COR-L47 (cell line): ENCODE results near the gene FNDC3B.

Experiments
- DNase-seq: peaks from one replicate; lab custom pipeline; 2025; lab: John Stamatoyannopoulos, UW

The FNDC3B gene

DNA sequence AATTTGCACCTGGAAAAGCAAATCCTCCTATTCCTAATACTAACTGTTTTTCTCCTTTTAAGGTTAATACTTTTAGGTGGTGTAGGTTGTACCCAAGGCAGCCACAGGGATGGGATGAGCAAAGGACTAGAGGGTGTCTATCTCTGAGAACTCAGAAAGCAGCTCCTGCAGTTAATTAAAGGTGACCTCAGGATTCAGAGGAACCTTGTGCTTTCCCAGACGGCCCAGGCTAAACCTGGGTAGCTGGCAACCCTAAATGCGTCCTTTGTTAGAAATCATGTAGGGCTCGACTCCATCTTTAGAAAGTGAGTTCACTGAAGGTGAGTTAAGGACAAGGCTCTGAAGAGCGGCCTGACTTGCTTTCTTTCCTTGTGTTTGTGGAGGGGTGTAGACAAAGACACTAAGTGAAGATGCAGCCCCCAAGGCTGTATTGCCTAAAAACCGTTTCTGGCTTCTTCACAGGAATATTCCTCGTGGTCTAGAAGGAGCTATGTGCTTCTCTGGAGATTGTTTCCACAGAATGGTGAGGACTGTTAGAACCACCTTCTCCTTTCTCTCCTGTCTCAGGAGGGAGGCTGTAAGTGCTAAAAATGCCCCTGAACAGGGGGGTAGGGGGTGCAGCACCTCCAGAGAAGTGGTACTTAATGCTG lies 14.9 kb downstream of the FNDC3B start:
- no peak for DNase-seq

GRCh38 chr3:172056416-172056815 lies 17.0 kb downstream of the FNDC3B start:
- no peak for DNase-seq

DNA sequence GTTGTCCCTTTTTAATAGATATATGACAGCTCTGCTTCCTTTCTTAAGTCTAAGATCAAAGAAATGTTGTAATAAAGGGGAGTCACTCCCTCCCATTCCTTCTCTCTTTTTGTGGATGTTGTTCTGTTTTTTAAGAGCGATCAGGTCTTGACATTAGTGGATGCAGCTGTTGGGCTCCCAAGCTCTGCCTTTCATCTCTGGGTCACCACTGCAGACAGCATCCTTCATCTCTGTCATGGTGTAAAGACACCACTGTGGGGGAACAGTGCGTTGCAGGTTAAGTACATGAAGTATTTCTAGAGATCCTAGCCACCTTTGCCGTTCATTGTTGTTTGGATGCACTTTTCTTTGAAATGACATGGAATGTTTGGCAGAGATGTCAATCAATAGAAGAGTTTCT lies 17.7 kb downstream of the FNDC3B start:
- DNase-seq, result no peak

GRCh38 chr3:172057624-172058327 lies 18.4 kb downstream of the FNDC3B start:
- no peak for DNase-seq

DNA sequence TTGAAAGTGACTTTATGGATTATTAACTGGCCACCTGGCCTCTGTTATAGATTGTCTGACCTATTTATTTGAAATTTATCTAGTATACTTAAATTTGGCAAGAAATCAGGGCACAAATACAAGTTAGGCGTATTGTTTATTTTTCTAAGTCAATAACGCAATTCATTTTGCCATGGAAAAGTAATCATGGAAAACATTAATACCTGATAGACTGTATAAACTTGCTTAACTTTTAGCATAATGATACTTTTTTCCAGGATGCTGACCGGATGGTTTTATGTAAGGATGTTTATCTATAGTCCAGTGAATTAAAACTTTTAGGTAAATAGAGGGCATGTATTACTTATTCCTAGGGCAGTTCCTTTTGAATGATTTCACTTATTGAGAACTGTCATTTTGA lies 20.2 kb downstream of the FNDC3B start:
- DNase-seq, result no peak

DNA sequence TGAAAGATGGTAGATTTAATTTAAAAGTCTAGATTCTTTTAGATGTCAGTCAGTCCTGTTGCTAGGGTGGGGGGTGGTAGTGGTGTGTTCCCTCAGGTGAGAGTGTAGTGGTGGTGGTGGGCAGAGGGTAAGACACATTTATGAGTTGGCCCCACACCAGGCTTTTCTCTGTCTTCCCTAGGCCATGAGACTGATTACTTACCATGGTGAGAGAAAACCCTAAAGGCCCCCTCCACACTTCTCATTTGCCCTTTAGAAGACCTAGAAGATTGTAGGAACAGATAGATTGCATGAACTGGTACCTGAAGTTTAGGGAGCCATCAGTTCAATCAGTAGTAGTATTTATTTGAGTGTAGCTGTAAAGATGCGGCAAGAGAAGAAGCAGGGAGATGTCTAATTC lies 20.9 kb downstream of the FNDC3B start:
- no peak for DNase-seq

DNA sequence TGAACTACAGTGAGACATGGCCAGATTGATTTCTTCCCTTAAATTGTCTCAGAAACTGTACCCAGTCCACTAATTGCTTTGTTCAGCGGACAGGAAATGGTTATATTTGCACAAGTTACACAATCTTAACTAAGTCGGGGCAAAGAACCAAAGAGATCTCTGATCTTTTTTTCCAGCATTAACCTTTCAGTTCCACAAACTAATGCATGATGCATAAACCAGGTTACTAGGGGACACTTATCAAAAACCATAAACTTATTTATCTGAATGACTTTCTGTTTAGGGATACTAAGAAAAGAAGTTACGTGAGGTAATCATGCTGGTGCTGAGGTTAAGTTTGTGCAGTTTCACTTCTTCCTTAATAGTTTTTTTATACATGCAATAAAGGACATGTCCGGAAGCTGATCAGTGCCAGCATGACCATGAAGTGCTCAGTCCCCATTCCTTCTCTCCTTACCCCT lies 22.4 kb downstream of the FNDC3B start:
- DNase-seq, result no peak

DNA sequence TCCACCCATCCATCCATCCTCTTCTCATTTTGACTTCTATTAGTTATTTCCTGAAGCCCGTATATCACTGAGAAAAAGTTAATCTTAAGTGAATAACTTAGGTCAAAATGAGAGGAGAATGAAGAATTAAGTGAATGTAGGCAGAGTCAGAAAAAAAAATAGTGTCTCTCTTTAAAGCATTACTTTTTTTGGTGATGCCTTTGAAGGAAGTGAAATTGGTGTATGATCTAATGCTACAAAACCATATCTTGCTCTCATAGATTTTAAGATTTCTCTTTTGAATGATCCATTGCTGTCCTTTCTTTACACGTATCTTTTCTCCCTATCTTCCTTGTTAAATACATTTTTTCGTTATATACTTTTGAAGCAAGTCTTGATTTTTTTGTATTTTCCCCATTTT lies 23.4 kb downstream of the FNDC3B start:
- no peak for DNase-seq

GRCh38 chr3:172063456-172064432 lies 24.4 kb downstream of the FNDC3B start:
- DNase-seq, result no peak

- peak; percentile 49 for DNase-seq
Observed at GRCh38 chr3:172065527-172065926, 26.1 kb downstream of the FNDC3B start.

DNA sequence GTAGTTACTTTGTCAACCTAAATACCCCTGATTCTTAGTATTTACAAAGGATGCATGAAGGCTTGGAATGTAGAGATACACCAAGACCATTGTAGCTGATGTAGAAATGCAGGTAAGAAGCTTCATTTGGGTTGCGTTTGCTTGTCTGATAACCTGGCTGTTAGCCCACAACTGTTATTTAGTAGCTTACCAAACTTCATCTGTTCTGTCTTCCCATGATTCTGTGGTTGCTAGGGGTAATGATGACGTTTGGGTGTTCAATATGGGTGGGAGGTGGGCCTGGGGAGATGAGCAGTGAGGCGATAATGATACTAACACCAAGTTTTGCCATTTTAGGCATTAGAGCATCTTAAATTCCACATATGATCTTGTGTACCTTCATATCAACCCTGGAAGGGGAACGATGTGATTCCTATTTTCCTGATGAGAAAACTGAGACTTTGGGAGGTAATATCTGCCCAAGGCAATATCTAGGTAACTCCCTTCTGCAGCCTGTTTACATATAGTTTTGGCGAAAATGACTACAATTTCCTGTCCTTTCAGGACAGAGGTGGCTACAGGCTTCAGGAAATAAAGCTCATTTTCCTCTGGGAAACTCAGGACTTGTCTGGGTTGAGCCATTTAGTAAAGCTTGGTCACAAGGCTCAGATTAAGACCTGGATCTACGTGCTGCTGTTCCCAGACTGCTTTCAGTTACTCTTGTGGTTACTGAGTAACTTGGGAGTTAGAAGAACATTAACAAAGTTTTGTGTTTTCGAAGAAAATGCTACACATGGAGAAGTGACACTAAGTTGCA lies 26.8 kb downstream of the FNDC3B start:
- DNase-seq, result no peak

GRCh38 chr3:172066880-172067796 lies 27.8 kb downstream of the FNDC3B start:
- DNase-seq, result no peak

DNA sequence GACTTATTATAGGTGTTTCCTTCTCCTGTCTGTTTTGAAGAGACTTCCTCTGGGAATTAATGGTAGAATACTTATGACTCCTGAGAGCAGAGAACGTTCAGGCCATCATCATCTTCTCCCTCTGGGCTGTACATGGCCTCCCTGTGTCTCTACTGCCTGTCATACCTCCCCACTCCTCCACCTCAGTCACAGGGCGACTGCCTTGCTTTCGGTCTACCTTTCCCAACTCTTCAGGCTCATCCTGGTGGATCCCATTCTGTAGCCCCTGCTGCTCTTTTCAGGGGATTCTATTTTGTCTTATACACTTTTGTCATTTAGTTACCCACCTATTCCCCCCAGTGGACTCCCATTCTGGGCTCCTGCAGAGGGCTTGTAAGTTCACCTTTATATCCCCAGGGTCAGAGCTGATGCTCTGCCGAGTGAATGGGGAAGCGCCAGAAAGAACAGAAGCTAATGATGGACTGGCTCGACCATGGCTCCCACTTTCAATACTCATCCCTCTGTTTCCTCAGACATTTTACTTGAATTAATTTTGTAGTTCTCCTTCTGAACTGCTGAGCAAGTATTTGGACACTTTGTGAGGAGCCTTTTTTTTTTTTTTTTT lies 28.6 kb downstream of the FNDC3B start:
- no peak for DNase-seq

DNA sequence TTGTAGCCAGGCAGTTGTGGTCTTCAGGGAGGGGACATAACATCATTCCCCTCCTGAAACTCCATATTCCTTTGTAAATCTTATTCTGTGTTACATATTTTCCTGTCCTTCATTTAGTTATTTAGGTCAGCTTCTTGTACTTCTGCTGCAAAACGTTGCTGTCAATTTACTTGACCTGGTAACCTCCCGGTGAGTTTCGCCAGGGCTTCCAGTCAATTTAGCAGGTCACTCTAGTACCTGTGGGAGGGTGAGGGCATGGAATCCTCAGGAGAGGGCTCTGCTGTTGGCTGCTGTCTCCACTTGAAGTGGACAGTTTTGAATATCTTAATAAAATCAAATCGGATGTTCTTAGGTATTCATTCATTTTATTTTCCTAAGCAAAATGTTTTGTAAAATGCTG lies 29.6 kb downstream of the FNDC3B start:
- no peak for DNase-seq

DNA sequence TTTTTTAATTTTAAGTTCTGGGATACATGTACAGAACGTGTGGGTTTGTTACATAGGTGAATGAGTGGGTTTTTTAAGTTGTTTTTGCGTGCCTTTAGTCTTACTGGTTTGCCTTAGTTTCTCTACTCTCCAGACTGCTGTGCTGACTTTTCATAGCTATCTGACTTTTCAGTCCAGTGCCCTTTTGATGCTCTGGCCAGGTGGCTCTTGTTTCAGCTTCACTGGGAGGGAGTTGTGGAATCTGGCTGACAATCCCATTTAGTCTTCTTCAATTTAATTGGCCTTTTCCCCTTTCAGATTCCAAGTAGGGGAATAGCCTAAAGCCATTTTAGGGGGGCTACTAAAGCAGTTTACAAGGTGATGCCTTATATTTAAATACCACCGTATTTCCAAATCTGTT lies 30.1 kb downstream of the FNDC3B start:
- DNase-seq, result no peak

DNA sequence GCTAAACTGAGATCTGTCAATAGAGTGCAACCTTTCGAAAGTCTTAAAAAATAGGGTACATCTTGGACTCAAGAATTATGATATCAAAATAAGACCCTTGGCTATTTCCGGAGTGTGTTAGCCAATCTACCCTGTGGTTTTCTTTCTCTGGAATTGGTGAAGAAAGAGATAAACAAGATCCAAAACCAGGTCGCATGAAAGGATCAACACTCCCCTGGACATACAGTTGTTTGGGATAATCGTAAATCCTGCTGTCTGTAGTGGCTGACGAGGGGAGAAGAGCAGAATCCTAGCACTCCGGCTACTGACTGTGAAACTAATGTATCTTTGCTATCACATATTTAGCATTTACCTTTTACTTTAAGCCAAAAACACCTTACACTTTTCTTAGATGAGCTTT lies 30.9 kb downstream of the FNDC3B start:
- no peak for DNase-seq

- DNase-seq, result no peak
Observed at GRCh38 chr3:172070802-172071201, 31.4 kb downstream of the FNDC3B start.

DNA sequence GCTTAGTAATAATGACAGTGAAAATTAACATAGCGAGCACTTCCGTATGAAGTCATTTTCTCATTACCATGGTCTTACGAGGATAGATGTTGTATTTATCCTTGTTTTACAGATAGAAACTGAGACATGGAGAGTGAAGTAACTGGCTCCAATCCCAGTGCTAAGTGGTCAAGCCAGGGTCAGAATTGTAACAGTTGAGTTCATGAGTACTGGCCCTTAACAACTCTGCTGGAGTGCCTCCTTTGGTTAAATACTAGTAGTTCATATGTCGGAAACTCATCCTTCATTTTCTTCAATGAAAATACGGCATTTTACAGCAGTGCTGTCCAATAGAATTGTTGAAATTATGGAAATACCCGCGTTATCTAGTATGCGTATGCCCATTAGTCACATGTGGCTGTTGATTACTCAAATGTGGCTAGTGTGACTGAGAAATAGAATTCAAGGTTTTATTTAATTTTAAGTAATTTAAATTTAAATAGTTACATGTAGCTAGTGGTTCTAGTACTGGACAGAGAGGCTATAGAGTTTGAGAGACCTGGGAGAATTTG lies 32.5 kb downstream of the FNDC3B start:
- no peak for DNase-seq

DNA sequence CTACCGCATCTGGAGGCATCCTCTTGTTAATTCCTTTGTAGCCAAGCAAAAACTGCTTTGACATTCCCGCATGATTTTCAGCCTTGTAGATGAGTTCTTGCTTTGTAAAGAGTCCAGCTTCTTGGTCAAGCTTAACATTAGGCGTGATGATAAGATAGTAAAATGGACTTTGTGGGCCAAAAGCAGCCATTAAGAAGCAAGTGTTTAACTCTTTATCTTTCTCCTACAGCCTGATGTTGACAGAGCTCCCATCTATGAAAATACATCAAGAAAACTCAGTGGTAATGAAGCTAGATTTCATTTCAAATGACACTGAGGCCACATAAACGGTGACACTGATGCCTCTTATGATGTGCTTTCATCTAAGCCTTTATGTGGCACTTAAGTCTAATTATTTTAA lies 33.2 kb downstream of the FNDC3B start:
- no peak for DNase-seq
